ENCODE measurements around the gene CCDC158.

GRCh38 chr4:76322236-76322635, 98.7 kb downstream of the CCDC158 start:
- no peak for TF ChIP-seq CTCF (IDR thresholded peaks at IDR 0.05)
- no peak for TF ChIP-seq POLR2A (IDR thresholded peaks at IDR 0.05)
